ENCODE measurements around the gene RTTN.

GRCh38 chr18:70025580-70025979 is 179.9 kb downstream of the RTTN start:
- TF ChIP-seq, protein P1, sequence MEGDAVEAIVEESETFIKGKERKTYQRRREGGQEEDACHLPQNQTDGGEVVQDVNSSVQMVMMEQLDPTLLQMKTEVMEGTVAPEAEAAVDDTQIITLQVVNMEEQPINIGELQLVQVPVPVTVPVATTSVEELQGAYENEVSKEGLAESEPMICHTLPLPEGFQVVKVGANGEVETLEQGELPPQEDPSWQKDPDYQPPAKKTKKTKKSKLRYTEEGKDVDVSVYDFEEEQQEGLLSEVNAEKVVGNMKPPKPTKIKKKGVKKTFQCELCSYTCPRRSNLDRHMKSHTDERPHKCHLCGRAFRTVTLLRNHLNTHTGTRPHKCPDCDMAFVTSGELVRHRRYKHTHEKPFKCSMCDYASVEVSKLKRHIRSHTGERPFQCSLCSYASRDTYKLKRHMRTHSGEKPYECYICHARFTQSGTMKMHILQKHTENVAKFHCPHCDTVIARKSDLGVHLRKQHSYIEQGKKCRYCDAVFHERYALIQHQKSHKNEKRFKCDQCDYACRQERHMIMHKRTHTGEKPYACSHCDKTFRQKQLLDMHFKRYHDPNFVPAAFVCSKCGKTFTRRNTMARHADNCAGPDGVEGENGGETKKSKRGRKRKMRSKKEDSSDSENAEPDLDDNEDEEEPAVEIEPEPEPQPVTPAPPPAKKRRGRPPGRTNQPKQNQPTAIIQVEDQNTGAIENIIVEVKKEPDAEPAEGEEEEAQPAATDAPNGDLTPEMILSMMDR (IDR thresholded peaks at IDR 0.05) = no peak
- TF ChIP-seq POLR2A (IDR thresholded peaks at IDR 0.05) (no peak), EP300 (IDR thresholded peaks at IDR 0.05) (no peak)

Measured in gastroesophageal sphincter (tissue), 3 donors.